Ishikawa (cell line): Measurements from ENCODE around the gene APBA2.

ENCODE experiments used
- CEBPB ChIP-seq: IDR thresholded peaks from 2 replicates; pipeline ENCODE4 v1.6.1; 2012
- CREB1 ChIP-seq: IDR thresholded peaks from 2 replicates; pipeline ENCODE4 v1.6.1; 2012; ENCODE audit warnings: low read depth
- EGR1 ChIP-seq: IDR thresholded peaks from 2 replicates; pipeline ENCODE4 v1.6.1; 2012
- EP300 ChIP-seq: IDR thresholded peaks from 2 replicates; pipeline ENCODE4 v1.6.1; 2012; ENCODE audit warnings: borderline replicate concordance
- FOXM1 ChIP-seq: IDR thresholded peaks from 2 replicates; pipeline ENCODE4 v1.6.1; 2012; ENCODE audit warnings: low read depth, borderline replicate concordance
- MAX ChIP-seq: IDR thresholded peaks from 2 replicates; pipeline ENCODE4 v1.6.1; 2012
- NFIC ChIP-seq: IDR thresholded peaks from 2 replicates; pipeline ENCODE4 v1.6.1; 2012
- RAD21 ChIP-seq: IDR thresholded peaks from 2 replicates; pipeline ENCODE4 v1.6.1; 2012; ENCODE audit warnings: low read depth
- REST ChIP-seq: IDR thresholded peaks from 2 replicates; pipeline ENCODE4 v1.6.1; 2012; ENCODE audit warnings: low read depth, mild to moderate bottlenecking
- TAF1 ChIP-seq: IDR thresholded peaks from 2 replicates; pipeline ENCODE4 v1.6.1; 2012; ENCODE audit warnings: low read depth, mild to moderate bottlenecking
- TCF12 ChIP-seq: IDR thresholded peaks from 2 replicates; pipeline ENCODE4 v1.6.1; 2012; ENCODE audit warnings: low read depth
- TEAD4 ChIP-seq: IDR thresholded peaks from 2 replicates; pipeline ENCODE4 v1.6.1; 2012
- USF1 ChIP-seq: IDR thresholded peaks from 2 replicates; pipeline ENCODE4 v1.6.1; 2012
- YY1 ChIP-seq: IDR thresholded peaks from 2 replicates; pipeline ENCODE4 v1.6.1; 2012; ENCODE audit warnings: low read depth
- ZBTB7A ChIP-seq: IDR thresholded peaks from 2 replicates; pipeline ENCODE4 v1.6.1; 2012; ENCODE audit warnings: low read depth

Gene APBA2

GRCh38 chr15:29089731-29090616, 204.2 kb downstream of the APBA2 start:
- TF ChIP-seq YY1: no peak
- no peak for TF ChIP-seq TEAD4
- no peak for TF ChIP-seq TAF1
- TF ChIP-seq NFIC: no peak
- no peak for TF ChIP-seq RAD21
- no peak for TF ChIP-seq USF1
- TF ChIP-seq CEBPB: no peak
- no peak for TF ChIP-seq FOXM1

GRCh38 chr15:29090617-29091466, 205.1 kb downstream of the APBA2 start:
- TF ChIP-seq MAX: no peak
- TF ChIP-seq RAD21: peak; percentile 52

- no peak for TF ChIP-seq TCF12
- no peak for TF ChIP-seq EP300
- TF ChIP-seq CEBPB: no peak
- no peak for TF ChIP-seq ZBTB7A
- no peak for TF ChIP-seq REST
- no peak for TF ChIP-seq MAX
- no peak for TF ChIP-seq RAD21
- no peak for TF ChIP-seq CREB1
- no peak for TF ChIP-seq FOXM1
- no peak for TF ChIP-seq TAF1
Observed at GRCh38 chr15:29091666-29092065, 205.9 kb downstream of the APBA2 start.

GRCh38 chr15:29092376-29093064, 206.7 kb downstream of the APBA2 start:
- TF ChIP-seq USF1 (no peak), NFIC (no peak)

GRCh38 chr15:29093065-29093435, 207.3 kb downstream of the APBA2 start:
- no peak for TF ChIP-seq TEAD4
- no peak for TF ChIP-seq RAD21

- TF ChIP-seq CEBPB (no peak), EP300 (no peak), CREB1 (no peak), NFIC (no peak), FOXM1 (no peak), EGR1 (no peak), RAD21 (no peak), TEAD4 (no peak), YY1 (no peak), TCF12 (no peak), USF1 (no peak), REST (no peak), MAX (no peak), TAF1 (no peak), ZBTB7A (no peak)
Observed at GRCh38 chr15:29093696-29094343, 208.0 kb downstream of the APBA2 start.
